ENCODE results near the gene PTPRN2.
A peak's percentile ranks its signal among the peaks of the same experiment; 100 is the strongest.
"Not testable (repeated sequence)": the region's sequence is repeated elsewhere in the genome, so short reads cannot be mapped to it uniquely, and the experiment has no call there.

The PTPRN2 gene

GRCh38 chr7:157575777-157576176, 1011.8 kb downstream of the PTPRN2 start:
- DNase-seq = no peak

GRCh38 chr7:157574914-157575586, 1012.6 kb downstream of the PTPRN2 start:
- DNase-seq = no peak

- no peak for DNase-seq
Measured at GRCh38 chr7:157574120-157574825, 1013.4 kb downstream of the PTPRN2 start.

GRCh38 chr7:157573244-157573643, 1014.4 kb downstream of the PTPRN2 start:
- no peak for DNase-seq

DNA sequence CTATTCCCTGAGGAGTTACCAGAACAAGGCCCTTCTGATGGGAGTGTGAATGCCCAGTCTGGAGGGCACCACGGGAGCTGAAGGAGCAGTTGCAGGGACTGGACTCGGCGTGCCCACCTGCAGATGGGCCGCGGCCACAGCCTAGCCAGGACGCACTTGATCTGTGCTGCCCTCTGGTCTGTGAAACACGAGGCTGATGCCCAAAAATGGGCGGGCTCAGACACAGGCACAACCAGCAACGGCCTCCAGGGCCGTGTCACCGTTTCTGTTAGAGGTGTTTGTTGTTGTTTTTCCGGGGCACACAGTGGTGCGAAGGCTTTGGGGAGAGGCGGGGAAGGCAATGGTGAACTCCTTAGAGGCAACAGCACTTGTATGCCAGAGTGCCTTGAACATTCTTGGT, 1015.0 kb downstream of the PTPRN2 start:
- no peak for DNase-seq

DNA sequence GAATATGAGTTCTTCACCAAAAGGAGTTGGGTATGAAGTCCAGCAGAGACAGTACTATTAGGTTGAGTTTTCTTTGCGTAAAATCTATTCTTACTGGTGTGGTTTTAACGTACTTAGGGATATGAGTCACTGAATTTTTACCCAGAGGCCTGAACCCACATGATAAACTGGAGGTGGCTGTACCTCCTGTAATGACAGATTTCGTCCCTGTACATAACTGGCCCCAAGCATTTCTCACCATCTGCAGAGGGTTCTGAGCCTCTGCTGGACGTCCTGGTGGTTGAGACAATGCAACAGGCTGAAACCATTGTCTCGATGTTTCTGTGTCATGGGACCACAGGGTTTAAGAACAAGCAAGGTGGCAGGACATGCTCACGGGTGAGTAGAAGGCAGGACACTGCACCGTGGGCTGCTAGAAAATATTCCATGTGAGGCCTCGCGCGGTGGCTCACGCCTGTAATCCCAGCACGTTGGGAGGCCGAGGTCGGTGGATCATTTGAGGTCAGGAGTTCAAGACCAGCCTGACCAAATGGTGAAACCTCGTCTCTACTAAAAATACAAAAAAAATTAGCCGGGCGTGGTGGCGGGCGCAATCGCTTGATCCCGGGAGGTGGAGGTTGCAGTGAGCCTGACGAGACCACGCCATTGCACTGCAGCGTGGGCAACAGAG, 1017.0 kb downstream of the PTPRN2 start:
- no peak for DNase-seq

DNA sequence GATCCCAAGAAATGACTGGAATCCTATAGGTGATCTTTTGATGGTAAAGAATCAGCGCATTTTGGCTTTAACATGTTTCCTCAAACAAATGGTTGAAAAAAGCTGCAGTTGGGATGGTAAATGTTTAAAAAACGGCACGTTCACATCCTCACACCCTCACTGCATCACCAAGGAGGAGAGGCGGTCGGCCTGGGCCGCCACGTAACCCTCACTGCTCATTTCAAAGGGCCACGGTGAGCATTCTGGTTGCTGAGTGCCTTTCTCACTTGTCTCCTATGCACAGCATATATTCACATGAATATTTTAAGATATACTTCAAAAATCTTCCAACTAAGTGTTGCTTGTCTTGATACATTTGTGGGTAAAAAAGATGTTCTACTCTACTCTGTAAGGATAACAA, 1017.7 kb downstream of the PTPRN2 start:
- DNase-seq = no peak

- peak; percentile 77 for DNase-seq
Measured at GRCh38 chr7:157568770-157569584, 1018.6 kb downstream of the PTPRN2 start.

GRCh38 chr7:157568106-157568769, 1019.4 kb downstream of the PTPRN2 start:
- DNase-seq = no peak

DNA sequence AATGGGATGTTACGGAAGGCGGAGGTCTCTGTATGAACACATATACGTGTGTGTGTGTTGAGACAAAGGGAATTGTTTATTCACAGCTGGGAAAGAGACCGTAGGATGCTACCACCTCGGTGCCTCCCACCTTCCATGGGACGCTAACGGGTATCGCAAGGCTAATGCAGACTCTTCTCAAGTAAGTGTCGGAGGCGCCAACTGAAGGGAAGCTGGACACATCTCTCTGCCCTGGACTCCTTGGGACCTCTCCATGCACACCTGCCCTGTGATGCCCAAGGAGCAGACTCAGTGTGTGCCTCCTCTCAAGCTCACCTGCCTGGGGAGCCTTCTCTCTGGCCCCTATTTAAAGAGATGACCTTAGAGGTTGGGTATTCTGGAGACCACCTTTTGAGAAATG, 1020.0 kb downstream of the PTPRN2 start:
- no peak for DNase-seq

DNA sequence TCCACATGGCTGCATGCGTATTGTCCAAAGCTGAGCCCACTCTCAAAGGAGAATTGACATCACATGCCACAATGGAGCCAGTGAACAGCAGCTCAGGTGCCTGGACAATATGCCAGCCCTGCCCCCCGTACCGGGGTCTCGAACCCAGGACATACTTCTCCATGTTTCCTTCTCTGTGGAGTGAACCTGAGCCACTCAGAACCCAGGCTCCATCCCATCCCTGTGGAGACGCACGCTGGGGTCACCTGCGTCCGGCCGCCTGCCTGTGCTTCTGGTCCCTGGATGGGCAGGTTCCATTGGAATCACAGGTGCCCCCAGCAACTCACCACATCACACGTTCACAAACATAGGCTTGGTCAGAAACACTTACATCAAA, 1021.0 kb downstream of the PTPRN2 start:
- no peak for DNase-seq

DNA sequence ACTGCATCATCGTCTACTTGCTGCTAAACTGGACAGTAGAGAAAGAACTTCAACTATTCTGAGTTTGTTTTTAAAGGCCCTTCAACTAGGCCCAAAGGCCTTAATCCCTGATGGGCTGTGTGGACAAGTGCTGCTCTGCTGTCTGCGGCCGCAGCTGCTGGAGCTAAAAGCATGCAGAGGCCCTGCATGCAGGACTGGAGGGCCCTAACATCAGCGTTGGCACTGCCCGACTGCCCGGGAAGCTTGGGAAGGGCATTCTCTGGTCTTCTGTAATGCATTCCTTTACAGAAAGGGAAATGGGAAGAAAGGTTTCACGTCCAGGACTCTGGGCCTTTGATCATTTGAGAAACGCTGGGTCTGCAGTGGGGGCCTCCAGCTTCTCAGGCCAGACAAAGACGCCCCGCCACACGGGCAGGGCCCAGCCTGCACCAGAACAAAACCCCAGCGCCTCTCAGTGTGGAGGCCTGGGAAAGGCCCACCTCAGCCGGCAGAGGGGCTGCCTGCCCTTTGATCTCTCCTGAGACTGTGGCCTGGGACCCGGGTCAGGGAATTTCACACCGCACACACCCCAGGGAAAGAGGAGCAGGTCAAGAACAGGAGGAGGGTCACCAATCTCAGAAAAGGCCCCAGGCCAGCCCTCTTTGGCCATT, 1021.5 kb downstream of the PTPRN2 start:
- no peak for DNase-seq

DNA sequence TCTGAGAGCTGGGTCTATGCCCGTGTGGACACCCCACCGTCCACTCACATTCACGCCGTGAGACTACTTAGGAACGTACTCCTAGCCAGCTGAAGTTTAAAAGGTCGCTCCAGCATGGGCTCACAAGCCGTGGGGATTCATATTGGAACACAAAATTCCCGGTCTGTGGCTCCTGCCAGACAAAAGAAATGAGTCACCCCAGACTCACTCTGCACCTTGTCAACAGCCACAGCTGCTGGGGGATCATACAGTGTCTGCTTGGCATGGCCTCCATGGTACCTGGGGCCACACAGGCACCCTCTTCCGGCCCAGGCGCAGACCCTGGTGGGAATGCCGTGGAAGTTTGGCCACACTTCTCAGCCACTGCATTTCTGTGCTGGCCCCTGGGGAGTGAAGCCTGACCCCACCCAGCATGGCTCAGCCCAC, 1022.4 kb downstream of the PTPRN2 start:
- no peak for DNase-seq

- no peak for DNase-seq
Measured at GRCh38 chr7:157564517-157565177, 1023.0 kb downstream of the PTPRN2 start.

- DNase-seq = not testable (repeated sequence)
Measured at GRCh38 chr7:157563467-157564135, 1024.0 kb downstream of the PTPRN2 start.

DNA sequence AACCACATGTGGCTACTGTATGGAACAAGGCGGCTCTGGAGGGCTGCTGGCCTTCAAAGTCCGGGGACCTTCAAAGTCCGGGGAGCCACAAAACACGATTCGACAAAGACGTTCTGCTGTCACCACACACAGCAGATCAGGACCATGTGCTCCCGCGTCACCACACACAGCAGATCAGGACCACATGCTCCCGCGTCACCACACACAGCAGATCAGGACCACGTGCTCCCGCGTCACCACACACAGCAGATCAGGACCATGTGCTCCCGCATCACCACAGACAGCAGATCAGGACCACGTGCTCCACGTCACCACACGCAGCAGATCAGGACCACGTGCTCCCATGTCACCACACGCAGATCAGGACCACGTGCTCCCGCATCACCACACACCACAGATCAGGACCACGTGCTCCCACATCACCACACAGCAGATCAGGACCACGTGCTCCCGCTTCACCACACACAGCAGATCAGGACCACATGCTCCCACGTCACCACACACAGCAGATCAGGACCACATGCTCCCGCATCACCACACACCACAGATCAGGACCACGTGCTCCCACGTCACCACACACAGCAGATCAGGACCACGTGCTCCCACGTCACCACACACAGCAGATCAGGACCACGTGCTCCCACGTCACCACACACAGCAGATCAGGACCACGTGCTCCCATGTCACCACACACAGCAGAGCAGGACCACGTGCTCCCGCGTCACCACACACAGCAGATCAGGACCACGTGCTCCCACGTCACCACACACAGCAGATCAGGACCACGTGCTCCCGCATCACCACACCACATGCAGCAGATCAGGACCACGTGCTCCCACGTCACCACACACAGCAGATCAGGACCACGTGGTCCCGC, 1024.9 kb downstream of the PTPRN2 start:
- DNase-seq = not testable (repeated sequence)

DNA sequence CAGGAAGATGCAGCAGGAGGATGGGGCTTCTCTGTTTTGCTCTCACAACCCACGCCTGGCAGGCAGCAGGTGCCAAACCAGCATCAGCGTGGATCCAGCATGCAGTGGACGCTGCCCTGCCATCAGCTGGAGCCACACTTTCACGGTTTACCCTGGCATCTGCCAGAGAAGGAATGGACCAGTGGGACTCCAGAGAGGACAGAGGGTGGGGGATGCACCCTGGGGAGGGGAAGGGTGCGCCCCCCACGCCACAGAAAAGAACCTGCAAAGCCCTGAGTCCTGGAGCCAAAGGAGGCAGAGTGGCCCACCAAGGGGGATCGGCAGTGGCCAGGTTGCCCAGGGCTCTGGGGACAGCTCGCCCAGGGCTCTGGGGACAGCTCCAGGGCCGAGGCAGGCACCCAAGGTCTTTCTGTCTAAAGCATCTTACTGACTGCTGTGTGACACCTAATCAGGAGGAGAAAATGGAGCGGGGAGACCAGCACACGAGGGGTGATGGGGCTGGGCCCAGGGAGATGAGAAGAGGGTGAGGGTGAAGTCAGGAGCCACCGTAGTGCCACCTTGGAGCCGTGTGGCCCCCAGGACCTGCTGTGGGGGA, 1025.7 kb downstream of the PTPRN2 start:
- no peak for DNase-seq

DNA sequence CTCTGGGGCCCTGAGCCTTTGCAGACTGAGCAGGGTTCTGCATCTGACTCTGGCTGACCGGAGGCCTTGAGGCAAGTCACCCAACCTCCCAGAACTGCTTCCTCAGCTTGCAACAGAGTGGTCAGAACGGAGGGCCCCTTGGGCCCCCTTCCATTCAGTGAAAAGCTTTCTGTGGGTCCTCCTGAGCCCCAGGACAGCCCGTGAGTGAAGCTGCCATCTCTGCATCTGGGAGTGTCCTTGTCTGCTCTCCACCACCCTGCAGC, 1026.2 kb downstream of the PTPRN2 start:
- DNase-seq = no peak

- DNase-seq = no peak
Measured at GRCh38 chr7:157560710-157561522, 1026.7 kb downstream of the PTPRN2 start.
